PC-9 (cell line): ENCODE measurements around the gene GPR108. TPM values are rescaled to one million over a fixed set of nuclear protein-coding genes. Genes with fewer than 3 reads are reported as not detected.

Source experiments
- BruUV-seq: library from RNA; stranded (reverse); fragments of 400-500 nt; replicated peaks from 2 replicates; lab custom pipeline; 2021; lab: Mats Ljungman, UMichigan
- CTCF ChIA-PET: fragments of 300-600 bp; sonication (Branson Sonifier 250); formaldehyde crosslinking; loops from one replicate; lab custom pipeline; 2022; ENCODE audit warnings: antibody characterized with exemption; lab: Charles Lee
- POLR2A ChIA-PET: fragments of 300-600 bp; sonication (Branson Sonifier 250); formaldehyde crosslinking; loops from one replicate; lab custom pipeline; 2022; ENCODE audit warnings: antibody characterized with exemption; ENCODE audit not compliant: unreplicated experiment; lab: Charles Lee
- DNase-seq, 2 experiments: peaks; one replicate each; pipeline versions ENCODE4 v3.0.0 to v3.0.0-alpha.2; 2015 to 2022; ENCODE audit warnings: mixed read lengths in 1 of 2
- H2AFZ ChIP-seq: fragments of 200-600 bp; sonication (generic); 2 replicates; pipeline ENCODE4 v1.8.1; 2017; ENCODE audit warnings: antibody characterized with exemption
- H3F3A ChIP-seq: fragments of 200-600 bp; sonication (generic); 2 replicates; pipeline ENCODE4 v1.8.1; 2017; ENCODE audit warnings: antibody characterized with exemption, mild to moderate bottlenecking, low read depth; ENCODE audit not compliant: insufficient read depth
- H3K27ac ChIP-seq: fragments of 200-600 bp; sonication (generic); 2 replicates; pipeline ENCODE4 v1.6.1; 2016; ENCODE audit warnings: mixed run types
- H3K27me3 ChIP-seq: fragments of 200-600 bp; sonication (generic); 2 replicates; pipeline ENCODE4 v1.6.1; 2016; ENCODE audit warnings: low read depth, mixed run types; ENCODE audit not compliant: insufficient read depth
- H3K36me3 ChIP-seq: fragments of 200-600 bp; sonication (generic); 2 replicates; pipeline ENCODE4 v1.6.1; 2016; ENCODE audit warnings: low read depth, mixed run types
- H3K4me1 ChIP-seq: fragments of 200-600 bp; sonication (generic); replicated peaks from 2 replicates; pipeline ENCODE4 v1.6.1; 2016; ENCODE audit warnings: mixed run types; ENCODE audit not compliant: insufficient read depth
- H3K4me2 ChIP-seq: fragments of 200-600 bp; sonication (generic); 2 replicates; pipeline ENCODE4 v1.6.1; 2017; ENCODE audit warnings: mixed run types
- H3K4me3 ChIP-seq: fragments of 200-600 bp; sonication (generic); 2 replicates; pipeline ENCODE4 v1.6.1; 2016; ENCODE audit warnings: mixed run types
- H3K79me2 ChIP-seq: fragments of 200-600 bp; sonication (generic); 2 replicates; pipeline ENCODE4 v1.6.1; 2017; ENCODE audit warnings: low read depth, mixed run types
- H3K9me2 ChIP-seq: fragments of 200-600 bp; sonication (generic); 2 replicates; pipeline ENCODE4 v1.8.1; 2017; ENCODE audit warnings: mild to moderate bottlenecking; ENCODE audit not compliant: insufficient read depth
- H3K9me3 ChIP-seq: fragments of 200-600 bp; sonication (generic); 2 replicates; pipeline ENCODE4 v1.8.1; 2016; ENCODE audit warnings: low read depth; ENCODE audit not compliant: insufficient read depth
- H4K20me1 ChIP-seq: fragments of 200-600 bp; sonication (generic); 2 replicates; pipeline ENCODE4 v1.8.1; 2017; ENCODE audit not compliant: insufficient read depth
- EZH2 ChIP-seq: fragments of 200-600 bp; sonication (generic); IDR thresholded peaks from 2 replicates; pipeline ENCODE4 v1.8.0; 2017; ENCODE audit warnings: antibody characterized with exemption, low read depth
- intact Hi-C: fragments of 100-400 bp; cut with micrococcal nuclease; formaldehyde crosslinking; loops from one replicate; pipeline ENCODE4 v1.10.0; 2022; ENCODE audit not compliant: unreplicated experiment
- total RNA-seq: library from RNA; stranded (reverse); gene quantifications from 2 replicates; pipeline ENCODE4 v1.2.3, GENCODE V29; 2021
- TF ChIP-seq, protein P1 (sequence below): fragments of 200-600 bp; sonication (generic); conservative IDR thresholded peaks from 2 replicates; pipeline ENCODE4 v1.6.1; 2017; ENCODE audit warnings: mixed run types, antibody characterized with exemption, mild to moderate bottlenecking, moderate library complexity

Gene GPR108
- total RNA-seq, 1 experiment from 2014 or later = 66.8 TPM

DNA sequence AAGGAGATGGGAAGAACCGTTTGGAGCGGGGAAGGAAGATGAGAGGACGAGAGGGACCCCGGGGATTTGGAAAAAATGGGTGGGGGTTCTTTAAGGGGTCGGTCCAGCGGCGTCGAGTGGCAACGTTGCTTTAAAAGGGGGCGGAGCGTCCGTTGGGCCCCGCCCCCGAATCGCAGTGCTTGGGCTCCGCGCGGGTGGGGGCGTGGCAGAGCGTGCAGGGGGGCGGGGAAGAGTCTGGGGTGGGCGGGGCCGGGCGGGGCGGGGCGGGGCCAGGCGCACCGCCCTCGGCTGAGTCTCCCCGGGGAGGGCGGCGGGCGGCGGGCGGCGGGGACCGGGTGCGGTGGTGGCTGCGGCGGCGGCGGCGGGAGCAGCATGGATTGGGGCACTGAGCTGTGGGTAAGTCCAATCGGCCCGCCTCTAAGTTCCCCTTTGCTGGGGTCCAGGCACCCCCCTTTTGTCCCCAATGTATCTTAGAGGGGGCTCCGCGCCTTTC lies 2.1 kb upstream of the GPR108 start, which contains the start of gene TRIP10:
TSS of gene TRIP10 (plus strand) at position 291 of the 493 bp plus-strand sequence. CDS start at position 373, 82 bp downstream.
- peak within 1 kb of the TSS; percentile 91 for H3K4me3 ChIP-seq
- H4K20me1 ChIP-seq = 0 out of 2 replicates have a peak, but pooled peaks cover 5% of the 10 kb centered on the region
- peaks cover 51% of the 10 kb centered on the region for H3K79me2 ChIP-seq
- CTCF ChIA-PET = interaction anchor here (0.6 kb wide), 1 partner anchor 22 kb away, joined by 3 read pairs; no protein-coding TSS in a partner anchor
- no peaks in the 10 kb centered on the region for H3K27me3 ChIP-seq
- H3F3A ChIP-seq = peaks cover 56% of the 10 kb centered on the region
- peaks cover 47% of the 10 kb centered on the region for H3K4me1 ChIP-seq
- intact Hi-C loops = loop anchor here (1.0 to 5.0 kb wide), 3 partner anchors 62 to 612 kb away; partner anchors contain the start of gene CRB3
- peak in 1 of 2 experiments; percentile 65 for DNase-seq
- H3K36me3 ChIP-seq = no peaks in the 10 kb centered on the region
- H3K4me2 ChIP-seq = peak within 1 kb of the TSS; percentile 81
- H3K9me3 ChIP-seq = no peaks in the 10 kb centered on the region
- H3K27ac ChIP-seq = peak within 1 kb of the TSS; percentile 61
- no TSS peak for BruUV-seq
- peak within 1 kb of the TSS; percentile 49; the same call in 1 of the 2 replicates for H2AFZ ChIP-seq
- H3K9me2 ChIP-seq = no peaks in the 10 kb centered on the region
- TF ChIP-seq, protein P1, sequence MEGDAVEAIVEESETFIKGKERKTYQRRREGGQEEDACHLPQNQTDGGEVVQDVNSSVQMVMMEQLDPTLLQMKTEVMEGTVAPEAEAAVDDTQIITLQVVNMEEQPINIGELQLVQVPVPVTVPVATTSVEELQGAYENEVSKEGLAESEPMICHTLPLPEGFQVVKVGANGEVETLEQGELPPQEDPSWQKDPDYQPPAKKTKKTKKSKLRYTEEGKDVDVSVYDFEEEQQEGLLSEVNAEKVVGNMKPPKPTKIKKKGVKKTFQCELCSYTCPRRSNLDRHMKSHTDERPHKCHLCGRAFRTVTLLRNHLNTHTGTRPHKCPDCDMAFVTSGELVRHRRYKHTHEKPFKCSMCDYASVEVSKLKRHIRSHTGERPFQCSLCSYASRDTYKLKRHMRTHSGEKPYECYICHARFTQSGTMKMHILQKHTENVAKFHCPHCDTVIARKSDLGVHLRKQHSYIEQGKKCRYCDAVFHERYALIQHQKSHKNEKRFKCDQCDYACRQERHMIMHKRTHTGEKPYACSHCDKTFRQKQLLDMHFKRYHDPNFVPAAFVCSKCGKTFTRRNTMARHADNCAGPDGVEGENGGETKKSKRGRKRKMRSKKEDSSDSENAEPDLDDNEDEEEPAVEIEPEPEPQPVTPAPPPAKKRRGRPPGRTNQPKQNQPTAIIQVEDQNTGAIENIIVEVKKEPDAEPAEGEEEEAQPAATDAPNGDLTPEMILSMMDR = no peak
- no peak for TF ChIP-seq EZH2
- POLR2A ChIA-PET = interaction anchor here (0.6 to 1.2 kb wide), 2 partner anchors 9 to 223 kb away, joined by 3 to 4 read pairs; no protein-coding TSS in a partner anchor

DNA sequence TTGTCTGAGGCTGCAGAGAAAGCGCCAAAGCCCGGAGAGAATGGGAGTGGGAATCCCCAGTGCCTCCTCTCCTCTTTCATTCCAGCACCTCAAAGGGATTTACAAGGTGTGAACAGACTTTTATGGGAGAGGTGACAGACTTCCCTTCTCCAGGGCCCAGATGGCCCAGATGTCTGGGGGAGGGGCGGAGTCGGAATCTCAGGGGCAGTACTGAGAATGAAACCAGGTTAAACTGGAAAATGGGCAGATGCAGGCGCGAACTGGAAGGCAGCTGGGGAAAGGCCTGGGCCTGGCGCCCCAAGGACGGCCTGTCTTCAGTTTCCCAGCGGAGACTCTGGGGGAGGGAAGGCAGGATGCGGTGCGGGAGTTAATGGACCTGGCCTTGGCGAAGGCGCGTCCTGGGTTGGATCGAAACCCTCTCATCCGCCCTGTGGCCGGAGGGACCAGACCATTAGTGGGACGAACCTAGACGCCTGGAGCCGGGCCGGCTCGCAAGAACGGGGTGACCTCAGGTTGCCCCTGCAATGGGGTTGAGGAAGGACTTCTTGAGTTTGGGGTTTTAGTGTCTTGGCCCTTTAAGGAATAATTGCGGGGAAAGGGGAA lies 1.5 kb upstream of the GPR108 start:
- Histone ChIP-seq H3K4me3 (peak overlapping the region; percentile 45; the same call in 1 of the 2 replicates), H2AFZ (peak overlapping the region; percentile 49; the same call in 1 of the 2 replicates)

More for the DNA sequence above, 1.5 kb upstream of the GPR108 start:
- Histone ChIP-seq H4K20me1 (0 out of 2 replicates have a peak, but pooled peaks cover 5% of the 10 kb centered on the region), H3K4me2 (peak overlapping the region; percentile 72), H3K36me3 (no peaks in the 10 kb centered on the region), H3K9me2 (no peaks in the 10 kb centered on the region), H3K27me3 (no peaks in the 10 kb centered on the region), H3K4me1 (peaks cover 42% of the 10 kb centered on the region), H3K27ac (peak overlapping the region; percentile 52), H3K9me3 (no peaks in the 10 kb centered on the region), H3F3A (peaks cover 51% of the 10 kb centered on the region), H3K79me2 (peaks cover 51% of the 10 kb centered on the region)
- POLR2A ChIA-PET = interaction anchor here (1.2 to 1.8 kb wide), 2 partner anchors 9 to 62 kb away, joined by 3 to 8 read pairs; no protein-coding TSS in a partner anchor
- TF ChIP-seq, protein P1 = peak; percentile 5; the same call in 1 of the 2 replicates
- TF ChIP-seq EZH2 = no peak
- peak in 1 of 2 experiments; percentile 38 for DNase-seq
- CTCF ChIA-PET = interaction anchor here (0.6 to 1.1 kb wide), 3 partner anchors 23 to 125 kb away, joined by 3 read pairs; no protein-coding TSS in a partner anchor
- no TSS peak for BruUV-seq
- intact Hi-C loops = loop anchor here (1.0 to 5.0 kb wide), 5 partner anchors 28 to 612 kb away; partner anchors contain the start of genes CRB3 and SH2D3A
